ENCODE data around the gene ANP32D. TPM values are rescaled to one million over a fixed set of nuclear protein-coding genes. Genes with fewer than 3 reads are reported as not detected.

Gene ANP32D
- total RNA-seq, 2 experiments from 2014 or later: not detected

DNA sequence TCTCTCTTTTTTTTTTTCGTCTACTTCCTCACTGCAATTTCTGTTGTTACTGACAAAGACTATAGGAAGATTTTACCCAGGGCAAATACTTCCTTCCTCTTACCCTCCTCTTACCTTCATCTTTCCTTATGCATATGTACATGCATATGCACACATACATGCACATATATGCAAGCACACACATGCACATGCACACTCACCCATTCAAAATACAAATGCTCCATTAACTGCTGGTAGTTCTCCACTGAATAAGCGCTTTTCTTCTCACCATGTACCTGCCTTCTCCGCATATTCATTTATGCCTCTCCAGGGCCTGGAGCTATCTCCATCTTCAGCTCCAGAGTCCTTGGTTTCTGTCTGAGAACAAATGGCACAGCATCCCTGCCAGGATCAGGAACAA, 10.6 kb downstream of the ANP32D start:
- TF ChIP-seq, protein P1, sequence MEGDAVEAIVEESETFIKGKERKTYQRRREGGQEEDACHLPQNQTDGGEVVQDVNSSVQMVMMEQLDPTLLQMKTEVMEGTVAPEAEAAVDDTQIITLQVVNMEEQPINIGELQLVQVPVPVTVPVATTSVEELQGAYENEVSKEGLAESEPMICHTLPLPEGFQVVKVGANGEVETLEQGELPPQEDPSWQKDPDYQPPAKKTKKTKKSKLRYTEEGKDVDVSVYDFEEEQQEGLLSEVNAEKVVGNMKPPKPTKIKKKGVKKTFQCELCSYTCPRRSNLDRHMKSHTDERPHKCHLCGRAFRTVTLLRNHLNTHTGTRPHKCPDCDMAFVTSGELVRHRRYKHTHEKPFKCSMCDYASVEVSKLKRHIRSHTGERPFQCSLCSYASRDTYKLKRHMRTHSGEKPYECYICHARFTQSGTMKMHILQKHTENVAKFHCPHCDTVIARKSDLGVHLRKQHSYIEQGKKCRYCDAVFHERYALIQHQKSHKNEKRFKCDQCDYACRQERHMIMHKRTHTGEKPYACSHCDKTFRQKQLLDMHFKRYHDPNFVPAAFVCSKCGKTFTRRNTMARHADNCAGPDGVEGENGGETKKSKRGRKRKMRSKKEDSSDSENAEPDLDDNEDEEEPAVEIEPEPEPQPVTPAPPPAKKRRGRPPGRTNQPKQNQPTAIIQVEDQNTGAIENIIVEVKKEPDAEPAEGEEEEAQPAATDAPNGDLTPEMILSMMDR (conservative IDR thresholded peaks at IDR 0.05; ENCODE audit: low read length): no peak
- TF ChIP-seq EZH2phosphoT487 (IDR thresholded peaks at IDR 0.05; ENCODE audit: borderline replicate concordance, low read depth, low read length): no peak
- no peak overlapping the region for H3K27ac ChIP-seq (ENCODE audit: low read depth, low read length, poor library complexity, severe bottlenecking)
- ChIA-PET CTCF (ENCODE audit: unreplicated experiment) (no interaction called here), POLR2A (no interaction called here)
- H3K4me2 ChIP-seq (ENCODE audit: low read length): no peak overlapping the region
- no peaks in the 10 kb centered on the region for H3K9me2 ChIP-seq (ENCODE audit: insufficient read depth, low read length)
- no peaks in the 10 kb centered on the region for H3K4me1 ChIP-seq (ENCODE audit: insufficient read depth, low read length, poor library complexity, severe bottlenecking)
- DNase-seq (ENCODE audit: low spot score): no peak
- no peak overlapping the region for H3K4me3 ChIP-seq (ENCODE audit: low read depth, low read length, poor library complexity, severe bottlenecking)
- BruUV-seq (replicated peaks): no TSS peak
- no peaks in the 10 kb centered on the region for H4K20me1 ChIP-seq (ENCODE audit: insufficient read depth, low read length)
- no peaks in the 10 kb centered on the region for H3K79me2 ChIP-seq (ENCODE audit: insufficient read depth, low read depth, low read length)
- H3K9me3 ChIP-seq (ENCODE audit: low read length): no peaks in the 10 kb centered on the region
- H3K36me3 ChIP-seq (ENCODE audit: insufficient read depth, low read length): no peaks in the 10 kb centered on the region
- intact Hi-C loops (cut with micrococcal nuclease; ENCODE audit: unreplicated experiment): no loop called here
- no peak overlapping the region for H2AFZ ChIP-seq (ENCODE audit: low read length)

DNA sequence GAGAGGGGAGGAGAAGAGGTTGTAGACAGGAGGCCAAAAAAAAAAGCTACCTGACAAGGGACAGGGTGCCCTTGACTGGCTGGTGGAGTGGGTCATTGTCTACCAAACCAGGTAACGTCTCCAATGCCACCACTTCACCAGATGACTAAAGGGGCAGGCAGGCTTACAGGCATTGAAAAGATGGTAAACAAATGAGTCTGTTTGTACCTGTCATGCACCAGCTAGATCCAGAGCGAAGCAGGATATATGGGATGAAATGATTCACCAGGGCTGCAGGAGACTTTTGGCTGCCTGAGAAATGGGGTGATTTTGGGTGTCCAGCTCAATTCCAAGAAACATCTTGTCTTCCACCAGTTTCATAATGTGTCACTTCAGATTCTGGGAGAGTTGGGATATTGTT, 13.9 kb downstream of the ANP32D start:
- Histone ChIP-seq H2AFZ (ENCODE audit: low read length) (no peak overlapping the region), H3K27ac (ENCODE audit: low read depth, low read length, poor library complexity, severe bottlenecking) (no peak overlapping the region), H3K79me2 (ENCODE audit: insufficient read depth, low read depth, low read length) (no peaks in the 10 kb centered on the region), H4K20me1 (ENCODE audit: insufficient read depth, low read length) (no peaks in the 10 kb centered on the region), H3K9me2 (ENCODE audit: insufficient read depth, low read length) (no peaks in the 10 kb centered on the region), H3K4me3 (ENCODE audit: low read depth, low read length, poor library complexity, severe bottlenecking) (no peak overlapping the region), H3K9me3 (ENCODE audit: low read length) (no peaks in the 10 kb centered on the region), H3K4me2 (ENCODE audit: low read length) (no peak overlapping the region), H3K36me3 (ENCODE audit: insufficient read depth, low read length) (no peaks in the 10 kb centered on the region), H3K4me1 (ENCODE audit: insufficient read depth, low read length, poor library complexity, severe bottlenecking) (no peaks in the 10 kb centered on the region)
- intact Hi-C loops (cut with micrococcal nuclease; ENCODE audit: unreplicated experiment): no loop called here
- BruUV-seq (replicated peaks): no TSS peak
- CTCF ChIA-PET (ENCODE audit: unreplicated experiment): no interaction called here
- POLR2A ChIA-PET: no interaction called here
- DNase-seq (ENCODE audit: low spot score): no peak
- no peak for TF ChIP-seq EZH2phosphoT487 (IDR thresholded peaks at IDR 0.05; ENCODE audit: borderline replicate concordance, low read depth, low read length)
- TF ChIP-seq, protein P1 (conservative IDR thresholded peaks at IDR 0.05; ENCODE audit: low read length): no peak

DNA sequence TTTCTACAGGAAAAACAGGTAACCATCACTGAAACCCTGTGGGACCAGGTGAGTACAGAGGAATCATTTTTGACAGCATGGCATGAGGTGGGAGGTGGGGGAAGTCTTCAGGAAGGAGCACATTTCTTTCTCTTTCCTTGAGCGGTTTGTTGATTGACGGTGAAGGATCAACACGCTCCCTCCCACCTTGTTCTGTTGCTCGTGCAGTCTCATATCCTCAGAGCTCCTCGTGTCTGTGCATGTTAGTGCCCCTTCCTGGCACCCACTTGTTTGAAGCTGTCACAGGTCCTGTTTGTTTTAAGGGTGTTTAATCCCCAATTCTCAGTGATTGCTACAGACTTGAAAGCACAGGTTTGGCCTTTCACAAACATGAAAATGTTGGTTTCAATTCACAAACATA, 14.3 kb downstream of the ANP32D start:
- no peak for DNase-seq (ENCODE audit: low spot score)
- H2AFZ ChIP-seq (ENCODE audit: low read length): no peak overlapping the region
- H3K27ac ChIP-seq (ENCODE audit: low read depth, low read length, poor library complexity, severe bottlenecking): no peak overlapping the region
- intact Hi-C loops (cut with micrococcal nuclease; ENCODE audit: unreplicated experiment): no loop called here
- BruUV-seq (replicated peaks): no TSS peak
- CTCF ChIA-PET (ENCODE audit: unreplicated experiment): no interaction called here
- H3K9me3 ChIP-seq (ENCODE audit: low read length): no peaks in the 10 kb centered on the region
- no peaks in the 10 kb centered on the region for H3K9me2 ChIP-seq (ENCODE audit: insufficient read depth, low read length)
- no peaks in the 10 kb centered on the region for H3K79me2 ChIP-seq (ENCODE audit: insufficient read depth, low read depth, low read length)
- H3K4me3 ChIP-seq (ENCODE audit: low read depth, low read length, poor library complexity, severe bottlenecking): no peak overlapping the region
- no peaks in the 10 kb centered on the region for H4K20me1 ChIP-seq (ENCODE audit: insufficient read depth, low read length)
- POLR2A ChIA-PET: no interaction called here
- H3K4me2 ChIP-seq (ENCODE audit: low read length): no peak overlapping the region
- H3K4me1 ChIP-seq (ENCODE audit: insufficient read depth, low read length, poor library complexity, severe bottlenecking): no peaks in the 10 kb centered on the region
- TF ChIP-seq, protein P1 (conservative IDR thresholded peaks at IDR 0.05; ENCODE audit: low read length): no peak
- no peak for TF ChIP-seq EZH2phosphoT487 (IDR thresholded peaks at IDR 0.05; ENCODE audit: borderline replicate concordance, low read depth, low read length)
- no peaks in the 10 kb centered on the region for H3K36me3 ChIP-seq (ENCODE audit: insufficient read depth, low read length)
